ENCODE results near the gene PHRF1. TPM values are rescaled to one million over a fixed set of nuclear protein-coding genes. Genes with fewer than 3 reads are reported as not detected.

Gene PHRF1, protein sequence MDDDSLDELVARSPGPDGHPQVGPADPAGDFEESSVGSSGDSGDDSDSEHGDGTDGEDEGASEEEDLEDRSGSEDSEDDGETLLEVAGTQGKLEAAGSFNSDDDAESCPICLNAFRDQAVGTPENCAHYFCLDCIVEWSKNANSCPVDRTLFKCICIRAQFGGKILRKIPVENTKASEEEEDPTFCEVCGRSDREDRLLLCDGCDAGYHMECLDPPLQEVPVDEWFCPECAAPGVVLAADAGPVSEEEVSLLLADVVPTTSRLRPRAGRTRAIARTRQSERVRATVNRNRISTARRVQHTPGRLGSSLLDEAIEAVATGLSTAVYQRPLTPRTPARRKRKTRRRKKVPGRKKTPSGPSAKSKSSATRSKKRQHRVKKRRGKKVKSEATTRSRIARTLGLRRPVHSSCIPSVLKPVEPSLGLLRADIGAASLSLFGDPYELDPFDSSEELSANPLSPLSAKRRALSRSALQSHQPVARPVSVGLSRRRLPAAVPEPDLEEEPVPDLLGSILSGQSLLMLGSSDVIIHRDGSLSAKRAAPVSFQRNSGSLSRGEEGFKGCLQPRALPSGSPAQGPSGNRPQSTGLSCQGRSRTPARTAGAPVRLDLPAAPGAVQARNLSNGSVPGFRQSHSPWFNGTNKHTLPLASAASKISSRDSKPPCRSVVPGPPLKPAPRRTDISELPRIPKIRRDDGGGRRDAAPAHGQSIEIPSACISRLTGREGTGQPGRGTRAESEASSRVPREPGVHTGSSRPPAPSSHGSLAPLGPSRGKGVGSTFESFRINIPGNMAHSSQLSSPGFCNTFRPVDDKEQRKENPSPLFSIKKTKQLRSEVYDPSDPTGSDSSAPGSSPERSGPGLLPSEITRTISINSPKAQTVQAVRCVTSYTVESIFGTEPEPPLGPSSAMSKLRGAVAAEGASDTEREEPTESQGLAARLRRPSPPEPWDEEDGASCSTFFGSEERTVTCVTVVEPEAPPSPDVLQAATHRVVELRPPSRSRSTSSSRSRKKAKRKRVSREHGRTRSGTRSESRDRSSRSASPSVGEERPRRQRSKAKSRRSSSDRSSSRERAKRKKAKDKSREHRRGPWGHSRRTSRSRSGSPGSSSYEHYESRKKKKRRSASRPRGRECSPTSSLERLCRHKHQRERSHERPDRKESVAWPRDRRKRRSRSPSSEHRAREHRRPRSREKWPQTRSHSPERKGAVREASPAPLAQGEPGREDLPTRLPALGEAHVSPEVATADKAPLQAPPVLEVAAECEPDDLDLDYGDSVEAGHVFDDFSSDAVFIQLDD (N-terminal part only)
- total RNA-seq (2022) (43.9 and 46.8 TPM in 2 replicates), Bru-seq, nascent RNA (percentile 75 among the genes with signal in this experiment), BruChase-seq, experiment 1, labeled RNA remaining after a 2-hour chase (percentile 83 among the genes with signal in this experiment), BruChase-seq, experiment 2, labeled RNA remaining after a 6-hour chase (percentile 85 among the genes with signal in this experiment)
- long read RNA-seq, full-length matches to known transcripts: 11 of 54 reads
- long read RNA-seq, partial matches to known transcripts: 26 of 54 reads
- long read RNA-seq, other reads (novel, unspliced or antisense): 17 of 54 reads

DNA sequence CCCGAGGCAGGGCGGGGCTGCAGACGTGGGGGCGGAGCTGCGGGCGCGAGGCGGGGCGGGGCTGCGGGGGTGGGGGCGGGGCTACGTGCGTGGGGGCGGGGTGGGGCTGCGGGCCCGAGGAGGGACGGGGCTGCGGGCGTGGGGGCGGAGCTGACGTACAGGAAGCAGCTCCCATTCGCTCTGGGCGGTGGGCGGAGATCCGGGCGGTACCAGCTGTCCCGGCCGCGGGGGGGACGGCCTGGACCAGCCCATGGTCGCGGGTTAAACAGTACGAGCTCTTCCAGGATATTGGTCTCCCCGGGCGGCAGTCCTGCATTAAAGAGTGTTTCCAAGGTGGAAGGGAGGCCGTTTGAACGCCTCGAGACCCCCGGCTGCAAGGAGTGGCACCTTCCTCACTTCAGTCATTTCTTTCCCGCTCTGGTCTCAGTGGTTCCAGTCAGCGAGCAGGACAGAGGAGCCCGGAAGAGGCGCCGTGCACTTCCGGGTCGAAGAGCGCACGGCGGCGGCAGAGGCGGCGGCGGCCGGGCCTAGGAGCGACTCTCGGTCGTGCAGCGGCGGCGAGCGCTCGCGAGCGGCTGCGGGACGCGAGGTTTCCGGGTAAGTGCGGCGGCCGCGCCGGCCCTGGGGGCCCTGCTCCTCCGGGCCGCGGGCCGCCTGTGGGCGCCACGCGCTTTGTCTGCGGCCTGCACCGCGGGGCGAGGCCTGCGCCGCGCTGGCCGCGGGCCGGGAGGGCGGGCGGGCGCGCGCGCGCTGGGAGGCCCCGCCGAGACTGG is at the start of gene PHRF1:
PHRF1 (plus strand) TSS at position 475 of the 773 bp plus-strand sequence. CDS start 5,043 bp downstream, outside the sequence.
- H3K4me1 ChIP-seq: peaks cover 36% of the 10 kb centered on the region

DNA sequence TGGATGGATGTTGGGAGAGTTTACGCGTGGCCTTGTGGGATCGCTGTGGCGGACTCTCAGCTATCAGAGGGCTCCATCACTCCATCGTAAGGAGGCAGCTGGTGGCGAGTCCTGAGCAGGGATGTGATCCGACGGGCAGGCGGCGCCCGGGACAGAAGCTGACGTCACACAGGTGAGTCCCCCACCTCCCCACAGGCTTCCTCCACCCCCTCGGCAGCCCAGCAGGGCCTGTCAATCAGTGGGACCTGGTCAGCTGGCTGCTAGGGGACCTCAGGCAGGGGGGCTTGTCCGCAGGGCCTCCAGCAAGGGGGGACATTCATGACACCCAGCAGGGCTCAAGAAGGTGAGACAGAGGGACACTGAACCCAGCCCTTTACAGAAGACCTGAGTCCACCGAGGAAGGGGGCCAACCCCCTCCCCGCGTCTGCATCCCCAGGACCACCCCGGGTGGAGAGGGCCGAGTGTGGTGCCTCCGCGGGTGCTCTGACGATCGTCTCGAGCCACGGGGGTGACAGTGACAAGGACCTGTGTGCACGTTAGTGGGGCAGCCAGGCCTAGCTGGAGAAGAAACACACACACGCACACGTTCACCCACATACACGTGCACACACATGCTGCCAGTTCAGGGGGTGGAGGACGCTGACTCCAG is 48.0 kb upstream of the PHRF1 start:
- Mint-ChIP-seq H3K36me3 (ENCODE audit: insufficient read depth, unreplicated experiment) (peaks cover 31% of the 10 kb centered on the region), H3K4me3 (ENCODE audit: unreplicated experiment) (no peak overlapping the region), H3K4me1 (ENCODE audit: low read depth, unreplicated experiment) (no peaks in the 10 kb centered on the region), H3K27me3 (ENCODE audit: insufficient read depth, unreplicated experiment) (no peaks in the 10 kb centered on the region), H3K27ac (ENCODE audit: unreplicated experiment) (no peak overlapping the region), H3K9me3 (ENCODE audit: unreplicated experiment) (no peaks in the 10 kb centered on the region)
- TF ChIP-seq, protein P1, sequence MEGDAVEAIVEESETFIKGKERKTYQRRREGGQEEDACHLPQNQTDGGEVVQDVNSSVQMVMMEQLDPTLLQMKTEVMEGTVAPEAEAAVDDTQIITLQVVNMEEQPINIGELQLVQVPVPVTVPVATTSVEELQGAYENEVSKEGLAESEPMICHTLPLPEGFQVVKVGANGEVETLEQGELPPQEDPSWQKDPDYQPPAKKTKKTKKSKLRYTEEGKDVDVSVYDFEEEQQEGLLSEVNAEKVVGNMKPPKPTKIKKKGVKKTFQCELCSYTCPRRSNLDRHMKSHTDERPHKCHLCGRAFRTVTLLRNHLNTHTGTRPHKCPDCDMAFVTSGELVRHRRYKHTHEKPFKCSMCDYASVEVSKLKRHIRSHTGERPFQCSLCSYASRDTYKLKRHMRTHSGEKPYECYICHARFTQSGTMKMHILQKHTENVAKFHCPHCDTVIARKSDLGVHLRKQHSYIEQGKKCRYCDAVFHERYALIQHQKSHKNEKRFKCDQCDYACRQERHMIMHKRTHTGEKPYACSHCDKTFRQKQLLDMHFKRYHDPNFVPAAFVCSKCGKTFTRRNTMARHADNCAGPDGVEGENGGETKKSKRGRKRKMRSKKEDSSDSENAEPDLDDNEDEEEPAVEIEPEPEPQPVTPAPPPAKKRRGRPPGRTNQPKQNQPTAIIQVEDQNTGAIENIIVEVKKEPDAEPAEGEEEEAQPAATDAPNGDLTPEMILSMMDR (IDR thresholded peaks at IDR 0.05; ENCODE audit: insufficient read depth in 1 of 2, low read depth in 1 of 2, low read length in 1 of 2, severe bottlenecking in 1 of 2, unreplicated experiment in 1 of 2): no peak
- no TSS peak for BruUV-seq (replicated peaks)
- Histone ChIP-seq H3K36me3 (ENCODE audit: control insufficient read depth, insufficient read depth, low read length) (peaks cover 1% of the 10 kb centered on the region; the same call in 1 of the 2 replicates), H3K4me1 (no peaks in the 10 kb centered on the region), H3K4me3 (ENCODE audit: low read depth, low read length) (no peak overlapping the region), H3K27me3 (replicated peaks; ENCODE audit: control insufficient read depth, insufficient read depth, low read length) (no peaks in the 10 kb centered on the region), H3K9me3 (no peaks in the 10 kb centered on the region)
- intact Hi-C loops (cut with micrococcal nuclease; ENCODE audit: unreplicated experiment): no loop called here
- ChIA-PET CTCF (no interaction called here), POLR2A (no interaction called here)
- no peak for DNase-seq

More for the DNA sequence above, at the start of gene PHRF1:
- intact Hi-C loops (cut with micrococcal nuclease; ENCODE audit: unreplicated experiment): loop anchor here (2.0 to 5.0 kb wide), 2 partner anchors 15 to 36 kb away; partner anchors contain the start of genes LMNTD2 and RASSF7
- no TSS peak for BruUV-seq (replicated peaks)
- Histone ChIP-seq H3K36me3 (ENCODE audit: control insufficient read depth, insufficient read depth, low read length) (no peaks in the 10 kb centered on the region), H3K27me3 (replicated peaks; ENCODE audit: control insufficient read depth, insufficient read depth, low read length) (no peaks in the 10 kb centered on the region), H3K9me3 (no peaks in the 10 kb centered on the region), H3K4me3 (ENCODE audit: low read depth, low read length) (peak within 1 kb of the TSS; percentile 100)
- H3K4me1 Mint-ChIP-seq (ENCODE audit: low read depth, unreplicated experiment): peaks cover 22% of the 10 kb centered on the region
- H3K36me3 Mint-ChIP-seq (ENCODE audit: insufficient read depth, unreplicated experiment): peaks cover 20% of the 10 kb centered on the region
- no peaks in the 10 kb centered on the region for H3K9me3 Mint-ChIP-seq (ENCODE audit: unreplicated experiment)
- DNase-seq: peak; percentile 95 to 97
- no peaks in the 10 kb centered on the region for H3K27me3 Mint-ChIP-seq (ENCODE audit: insufficient read depth, unreplicated experiment)
- peak within 1 kb of the TSS; percentile 78 for H3K4me3 Mint-ChIP-seq (ENCODE audit: unreplicated experiment)
- ChIA-PET POLR2A (interaction anchor here (0.5 to 2.0 kb wide), 18 partner anchors 11 to 369 kb away, joined by 3 to 17 read pairs (median 5); partner anchors contain the start of genes BET1L, CEND1, DEAF1 and LMNTD2), CTCF (interaction anchor here (0.6 to 1.1 kb wide), 8 partner anchors 10 to 120 kb away, joined by 3 to 6 read pairs (median 3); partner anchors contain the start of gene TMEM80)
- peak within 1 kb of the TSS; percentile 97 for H3K27ac Mint-ChIP-seq (ENCODE audit: unreplicated experiment)
- TF ChIP-seq, protein P1 (IDR thresholded peaks at IDR 0.05; ENCODE audit: insufficient read depth in 1 of 2, low read depth in 1 of 2, low read length in 1 of 2, severe bottlenecking in 1 of 2, unreplicated experiment in 1 of 2): no peak

Measured in Caco-2 (cell line).